ENCODE data around the gene TMED7. TPM values are rescaled to one million over a fixed set of nuclear protein-coding genes. Genes with fewer than 3 reads are reported as not detected.
A peak's percentile ranks its signal among the peaks of the same experiment; 100 is the strongest.

TMED7 gene
- total and polyA plus RNA-seq, 2 of the 13 experiments (the other 11 are each of a cell fraction or from before 2014, with no cell fraction given), result 58.0 to 113 TPM

GRCh38 chr5:115634343-115635132 lies 8.7 kb upstream of the TMED7 start (continued):
- TF ChIP-seq ZNF276 (CRISPR knock-in tag; IDR thresholded peaks at IDR 0.05; ENCODE audit: low read depth) (no peak), HOXD1 (CRISPR knock-in tag; IDR thresholded peaks at IDR 0.05) (no peak), SMAD1 (CRISPR knock-in tag; IDR thresholded peaks at IDR 0.05; ENCODE audit: borderline replicate concordance, low read depth) (no peak), ZFP90 (CRISPR knock-in tag; IDR thresholded peaks at IDR 0.05; ENCODE audit: borderline replicate concordance) (no peak), ZNF317 (CRISPR knock-in tag; IDR thresholded peaks at IDR 0.05) (no peak), ZNF644 (CRISPR knock-in tag; IDR thresholded peaks at IDR 0.05; ENCODE audit: low read depth) (0 out of 2 replicates have a peak, but pooled peaks have one; percentile 14), HES4 (CRISPR knock-in tag; IDR thresholded peaks at IDR 0.05; ENCODE audit: borderline replicate concordance) (no peak), NAIF1 (CRISPR knock-in tag; IDR thresholded peaks at IDR 0.05; ENCODE audit: borderline replicate concordance) (no peak), RAD21 (CRISPR knock-in tag; IDR thresholded peaks at IDR 0.05) (peak; percentile 79), SKIL (CRISPR knock-in tag; IDR thresholded peaks at IDR 0.05; ENCODE audit: borderline replicate concordance) (no peak), ELK4 (CRISPR knock-in tag; IDR thresholded peaks at IDR 0.05; ENCODE audit: borderline replicate concordance) (no peak), SCMH1 (CRISPR knock-in tag; IDR thresholded peaks at IDR 0.05; ENCODE audit: borderline replicate concordance) (no peak), ZNF570 (CRISPR knock-in tag; IDR thresholded peaks at IDR 0.05; ENCODE audit: borderline replicate concordance) (no peak), MYC (CRISPR knock-in tag; IDR thresholded peaks at IDR 0.05; ENCODE audit: borderline replicate concordance) (no peak), ZNF646 (CRISPR knock-in tag; IDR thresholded peaks at IDR 0.05) (no peak), ELF1 (CRISPR knock-in tag; IDR thresholded peaks at IDR 0.05) (peak; percentile 41; the same call in 1 of the 2 replicates), ZNF557 (CRISPR knock-in tag; IDR thresholded peaks at IDR 0.05) (no peak), FLYWCH1 (CRISPR knock-in tag; IDR thresholded peaks at IDR 0.05) (no peak)

Measured in HepG2 (cell line).